Activated CD4-positive, alpha-beta T cell treated with anti-CD3 and anti-CD28 coated beads for 36 hours (primary cell): ENCODE results near the gene CASKIN2. TPM values are rescaled to one million over a fixed set of nuclear protein-coding genes. Genes with fewer than 3 reads are reported as not detected.

Experiments used
- ATAC-seq: fragments of 200-7000 bp; cut with Tn5 transposase; one replicate; pipeline ENCODE4 v1.10.0; 2021; ENCODE audit warnings: mild to moderate bottlenecking, moderate library complexity
- CTCF ChIA-PET: fragments of 350-600 bp; sonication (Branson Sonifier 250); formaldehyde crosslinking; loops from one replicate; lab custom pipeline; 2021; ENCODE audit warnings: antibody characterized with exemption; lab: Charles Lee
- POLR2A ChIA-PET: fragments of 350-600 bp; sonication (Branson Sonifier 250); formaldehyde crosslinking; loops from one replicate; lab custom pipeline; 2021; ENCODE audit warnings: antibody characterized with exemption, inconsistent platforms; lab: Charles Lee
- DNase-seq: peaks from one replicate; pipeline ENCODE4 v3.0.0-alpha.2; 2020
- H3K27ac Mint-ChIP-seq: one replicate; pipeline ENCODE4 v1.8.0; 2021; ENCODE audit warnings: mixed read lengths
- H3K27me3 Mint-ChIP-seq: one replicate; pipeline ENCODE4 v1.8.0; 2021; ENCODE audit warnings: mixed read lengths
- H3K36me3 Mint-ChIP-seq: one replicate; pipeline ENCODE4 v1.8.0; 2021; ENCODE audit warnings: low read depth, mixed read lengths
- H3K4me1 Mint-ChIP-seq: one replicate; pipeline ENCODE4 v1.8.0; 2021; ENCODE audit warnings: mixed read lengths
- H3K4me3 Mint-ChIP-seq: one replicate; pipeline ENCODE4 v1.8.0; 2021; ENCODE audit warnings: mild to moderate bottlenecking, moderate library complexity, mixed read lengths
- H3K9me3 Mint-ChIP-seq: one replicate; pipeline ENCODE4 v1.8.0; 2021; ENCODE audit warnings: low read depth, mixed read lengths
- intact Hi-C, 2 experiments: fragments of 100-400 bp; cut with DNase I in 1 of 2; cut with micrococcal nuclease in 1 of 2; formaldehyde crosslinking; loops; one replicate each; pipeline versions ENCODE4 v1.14.2 to v1.15.1; 2022 to 2024; cut with DNase I, micrococcal nuclease
- total RNA-seq, 2 experiments: library from RNA; stranded (reverse); gene quantifications; one replicate each; pipeline ENCODE4 v1.2.3, GENCODE V29; 2021

CASKIN2 gene
- total RNA-seq, 2 experiments from 2014 or later, result 2.9 to 3.0 TPM

- no peak for DNase-seq
- no peaks in the 10 kb centered on the region for H3K4me1 Mint-ChIP-seq
- intact Hi-C loops, result no loop called here
- no peaks in the 10 kb centered on the region for H3K9me3 Mint-ChIP-seq
- H3K27ac Mint-ChIP-seq, result no peak overlapping the region
- H3K4me3 Mint-ChIP-seq, result no peak overlapping the region
- no peaks in the 10 kb centered on the region for H3K27me3 Mint-ChIP-seq
- no peaks in the 10 kb centered on the region for H3K36me3 Mint-ChIP-seq
- no peak for ATAC-seq
- ChIA-PET POLR2A (no interaction called here), CTCF (interaction anchor here (1.4 kb wide), 2 partner anchors 13 to 23 kb away, joined by 4 read pairs; partner anchors contain the start of gene TSEN54)
These were observed 11.4 kb downstream of the CASKIN2 start for GRCh38 chr17:75503976-75504346.

- H3K9me3 Mint-ChIP-seq, result no peaks in the 10 kb centered on the region
- H3K4me3 Mint-ChIP-seq, result no peak overlapping the region
- no peaks in the 10 kb centered on the region for H3K4me1 Mint-ChIP-seq
- CTCF ChIA-PET, result interaction anchor here (0.6 to 1.4 kb wide), 4 partner anchors 10 to 250 kb away, joined by 3 to 4 read pairs (median 4); partner anchors contain the start of gene TSEN54
- H3K27me3 Mint-ChIP-seq, result no peaks in the 10 kb centered on the region
- no peak for ATAC-seq
- POLR2A ChIA-PET, result interaction anchor here (1.0 kb wide), 1 partner anchor 242 kb away, joined by 3 read pairs; the partner anchor contains the start of genes GGA3 and MRPS7
- intact Hi-C loops, result no loop called here
- H3K36me3 Mint-ChIP-seq, result peaks cover 3% of the 10 kb centered on the region
- H3K27ac Mint-ChIP-seq, result no peak overlapping the region
- DNase-seq, result no peak
These were observed 11.9 kb downstream of the CASKIN2 start for GRCh38 chr17:75503337-75503950.

- no peaks in the 10 kb centered on the region for H3K9me3 Mint-ChIP-seq
- ATAC-seq (no peak), DNase-seq (no peak)
- ChIA-PET CTCF (interaction anchor here (0.5 to 1.4 kb wide), 5 partner anchors 10 to 250 kb away, joined by 3 to 4 read pairs (median 4); partner anchors contain the start of gene TSEN54), POLR2A (interaction anchor here (1.0 kb wide), 1 partner anchor 242 kb away, joined by 3 read pairs; the partner anchor contains the start of genes GGA3 and MRPS7)
- intact Hi-C loops, result no loop called here
- H3K27me3 Mint-ChIP-seq, result no peaks in the 10 kb centered on the region
- H3K4me1 Mint-ChIP-seq, result no peaks in the 10 kb centered on the region
- H3K27ac Mint-ChIP-seq, result no peak overlapping the region
- H3K4me3 Mint-ChIP-seq, result no peak overlapping the region
- H3K36me3 Mint-ChIP-seq, result peaks cover 3% of the 10 kb centered on the region
These were observed 12.5 kb downstream of the CASKIN2 start for GRCh38 chr17:75502721-75503329.

GRCh38 chr17:75502072-75502720 is 13.1 kb downstream of the CASKIN2 start:
- no peak overlapping the region for H3K27ac Mint-ChIP-seq
- ChIA-PET POLR2A (interaction anchor here (1.0 kb wide), 1 partner anchor 241 kb away, joined by 3 read pairs; the partner anchor contains the start of genes GGA3 and MRPS7), CTCF (interaction anchor here (0.5 to 1.2 kb wide), 3 partner anchors 9 to 223 kb away, joined by 3 to 4 read pairs (median 3); no protein-coding TSS in a partner anchor)
- H3K36me3 Mint-ChIP-seq, result peaks cover 6% of the 10 kb centered on the region
- no peak for DNase-seq
- no peak overlapping the region for H3K4me3 Mint-ChIP-seq
- H3K4me1 Mint-ChIP-seq, result no peaks in the 10 kb centered on the region
- H3K9me3 Mint-ChIP-seq, result no peaks in the 10 kb centered on the region
- no peaks in the 10 kb centered on the region for H3K27me3 Mint-ChIP-seq
- intact Hi-C loops, result no loop called here
- ATAC-seq, result no peak

GRCh38 chr17:75501378-75502071 is 13.8 kb downstream of the CASKIN2 start:
- no peak for ATAC-seq
- H3K27me3 Mint-ChIP-seq, result no peaks in the 10 kb centered on the region
- intact Hi-C loops, result no loop called here
- ChIA-PET POLR2A (no interaction called here), CTCF (interaction anchor here (0.5 kb wide), 1 partner anchor 222 kb away, joined by 3 read pairs; no protein-coding TSS in a partner anchor)
- H3K4me1 Mint-ChIP-seq, result no peaks in the 10 kb centered on the region
- no peaks in the 10 kb centered on the region for H3K9me3 Mint-ChIP-seq
- H3K4me3 Mint-ChIP-seq, result no peak overlapping the region
- no peak for DNase-seq
- peaks cover 6% of the 10 kb centered on the region for H3K36me3 Mint-ChIP-seq
- H3K27ac Mint-ChIP-seq, result no peak overlapping the region

- CTCF ChIA-PET, result no interaction called here
- intact Hi-C loops, result no loop called here
- no peak for ATAC-seq
- Mint-ChIP-seq H3K4me3 (no peak overlapping the region), H3K27me3 (no peaks in the 10 kb centered on the region), H3K9me3 (no peaks in the 10 kb centered on the region), H3K36me3 (peaks cover 6% of the 10 kb centered on the region), H3K4me1 (no peaks in the 10 kb centered on the region), H3K27ac (no peak overlapping the region)
- no peak for DNase-seq
- POLR2A ChIA-PET, result no interaction called here
These were observed 14.7 kb downstream of the CASKIN2 start for GRCh38 chr17:75500419-75501216.

GRCh38 chr17:75499313-75500022 is 15.9 kb downstream of the CASKIN2 start:
- no peak overlapping the region for H3K4me3 Mint-ChIP-seq
- no peak overlapping the region for H3K27ac Mint-ChIP-seq
- peaks cover 6% of the 10 kb centered on the region for H3K36me3 Mint-ChIP-seq
- no peak for DNase-seq
- H3K4me1 Mint-ChIP-seq, result no peaks in the 10 kb centered on the region
- no peaks in the 10 kb centered on the region for H3K9me3 Mint-ChIP-seq
- H3K27me3 Mint-ChIP-seq, result no peaks in the 10 kb centered on the region
- ATAC-seq, result no peak
- ChIA-PET POLR2A (no interaction called here), CTCF (interaction anchor here (0.5 to 0.6 kb wide), 3 partner anchors 45 to 763 kb away, joined by 3 to 4 read pairs (median 3); no protein-coding TSS in a partner anchor)
- intact Hi-C loops, result no loop called here

GRCh38 chr17:75498726-75499213 is 16.6 kb downstream of the CASKIN2 start:
- Mint-ChIP-seq H3K4me1 (no peaks in the 10 kb centered on the region), H3K4me3 (no peak overlapping the region), H3K36me3 (peaks cover 6% of the 10 kb centered on the region), H3K27me3 (no peaks in the 10 kb centered on the region), H3K27ac (no peak overlapping the region), H3K9me3 (no peaks in the 10 kb centered on the region)
- ChIA-PET POLR2A (no interaction called here), CTCF (interaction anchor here (0.5 to 0.6 kb wide), 2 partner anchors 44 to 763 kb away, joined by 3 to 4 read pairs; no protein-coding TSS in a partner anchor)
- DNase-seq, result no peak
- intact Hi-C loops, result no loop called here
- no peak for ATAC-seq

- ATAC-seq (no peak), DNase-seq (no peak)
- POLR2A ChIA-PET, result no interaction called here
- no peak overlapping the region for H3K27ac Mint-ChIP-seq
- CTCF ChIA-PET, result interaction anchor here (1.1 kb wide), 1 partner anchor 12 kb away, joined by 3 read pairs; no protein-coding TSS in a partner anchor
- H3K27me3 Mint-ChIP-seq, result no peaks in the 10 kb centered on the region
- H3K4me3 Mint-ChIP-seq, result no peak overlapping the region
- H3K36me3 Mint-ChIP-seq, result peaks cover 6% of the 10 kb centered on the region
- no peaks in the 10 kb centered on the region for H3K4me1 Mint-ChIP-seq
- H3K9me3 Mint-ChIP-seq, result no peaks in the 10 kb centered on the region
- intact Hi-C loops, result no loop called here
These were observed 17.2 kb downstream of the CASKIN2 start for GRCh38 chr17:75498039-75498725.
